C4-2B (cell line): ENCODE data around the gene PPP1R14C.

Experiments used
- H3K27ac ChIP-seq: fragments of 450-650 bp; 2 replicates; pipeline ENCODE4 v1.5.1; 2017
- CTCF ChIP-seq: fragments of 450-650 bp; conservative IDR thresholded peaks from 2 replicates; pipeline ENCODE4 v1.5.1; 2017; ENCODE audit warnings: mild to moderate bottlenecking
- ZFX ChIP-seq: fragments of 450-650 bp; IDR thresholded peaks from 2 replicates; pipeline ENCODE4 v1.6.1; 2017

Gene PPP1R14C

GRCh38 chr6:150266309-150266708 is 123.5 kb downstream of the PPP1R14C start:
- no peak for TF ChIP-seq CTCF
- H3K27ac ChIP-seq, result no peak overlapping the region

GRCh38 chr6:150266963-150267685 is 124.3 kb downstream of the PPP1R14C start:
- no peak overlapping the region for H3K27ac ChIP-seq
- TF ChIP-seq ZFX, result no peak
- TF ChIP-seq CTCF, result no peak

- TF ChIP-seq ZFX (no peak), CTCF (no peak)
- no peak overlapping the region for H3K27ac ChIP-seq
Measured at GRCh38 chr6:150267686-150268561, 125.1 kb downstream of the PPP1R14C start.

- H3K27ac ChIP-seq, result no peak overlapping the region
- TF ChIP-seq ZFX, result no peak
- TF ChIP-seq CTCF, result no peak
Measured at GRCh38 chr6:150269130-150269856, 126.4 kb downstream of the PPP1R14C start.

- TF ChIP-seq ZFX, result no peak
- no peak for TF ChIP-seq CTCF
- H3K27ac ChIP-seq, result no peak overlapping the region
Measured at GRCh38 chr6:150269857-150270223, 127.0 kb downstream of the PPP1R14C start.

GRCh38 chr6:150270330-150271052 is 127.6 kb downstream of the PPP1R14C start:
- H3K27ac ChIP-seq, result no peak overlapping the region
- no peak for TF ChIP-seq CTCF
- no peak for TF ChIP-seq ZFX
